Natural killer cell treated with Interleukin-12 subunit alpha and Interleukin-12 subunit beta and Interleukin-15 and Interleukin-18, amount 100 ng/mL, for 72 hours (primary cell): ENCODE results near the gene GAD1. TPM values are rescaled to one million over a fixed set of nuclear protein-coding genes. Genes with fewer than 3 reads are reported as not detected.

Experiments
- ATAC-seq, 2 donors: fragments of 150-1000 bp; cut with Tn5 transposase in 1 of 2; sonication (Bioruptor Pico), chemical (Tn5 transposase) in 1 of 2; 2 replicates each; pipeline ENCODE4 v1.10.0; 2021
- DNase-seq: peaks from one replicate; pipeline ENCODE4 v3.0.0; 2022; ENCODE audit warnings: low spot score
- H3K27ac Mint-ChIP-seq, 2 donors: 1 replicate in 1 of 2; 2 replicates in 1 of 2; pipeline ENCODE4 v1.8.0; 2022; ENCODE audit warnings: mixed read lengths in 2 of 2, mild to moderate bottlenecking in 1 of 2, moderate library complexity in 1 of 2
- H3K27me3 Mint-ChIP-seq, 2 donors: 1 replicate in 1 of 2; 2 replicates in 1 of 2; pipeline ENCODE4 v1.8.0; 2022; ENCODE audit warnings: mixed read lengths in 2 of 2
- H3K36me3 Mint-ChIP-seq: one replicate; pipeline ENCODE4 v1.8.0; 2022; ENCODE audit warnings: mixed read lengths
- H3K4me1 Mint-ChIP-seq, 2 donors: 1 replicate in 1 of 2; 2 replicates in 1 of 2; pipeline ENCODE4 v1.8.0; 2022; ENCODE audit warnings: low read depth in 2 of 2, mixed read lengths in 2 of 2, mild to moderate bottlenecking in 1 of 2
- H3K4me3 Mint-ChIP-seq: one replicate; pipeline ENCODE4 v1.8.0; 2022; ENCODE audit warnings: mixed read lengths
- H3K9me3 Mint-ChIP-seq: 2 replicates; pipeline ENCODE4 v1.8.0; 2022; ENCODE audit warnings: mixed read lengths
- total RNA-seq, 2 donors: library from RNA; stranded (reverse); gene quantifications; one replicate each; pipeline ENCODE4 v1.2.3, GENCODE V29; 2022

Gene GAD1
- total RNA-seq, 2 donors from 2014 or later: 0.76 TPM; not detected in 1

DNA sequence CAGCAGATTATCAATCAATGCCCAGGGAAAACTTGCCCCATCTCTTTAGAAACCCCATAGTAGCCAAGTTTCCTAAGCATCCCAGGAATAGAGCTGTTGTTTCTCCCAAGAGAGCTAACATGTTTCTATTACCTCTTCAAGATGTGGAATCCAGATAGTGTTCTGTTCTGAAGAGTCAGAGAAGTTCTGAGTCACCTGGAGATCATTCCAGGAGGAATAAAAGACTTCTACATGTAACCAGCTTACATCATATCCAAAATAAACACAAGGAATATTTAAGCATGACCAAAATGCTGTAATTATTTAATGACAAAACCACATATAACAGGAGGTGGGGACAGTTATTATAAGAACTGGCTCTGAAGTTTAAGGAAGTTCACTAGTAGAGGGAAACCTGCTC is 61.4 kb downstream of the GAD1 start:
- peaks cover 12 to 14% of the 10 kb centered on the region in 2 donors for H3K4me1 Mint-ChIP-seq
- peak overlapping the region in 1 of 2 donors; percentile 56 for H3K27ac Mint-ChIP-seq
- ATAC-seq: no peak
- no peak overlapping the region for H3K4me3 Mint-ChIP-seq
- H3K27me3 Mint-ChIP-seq: peaks cover 7 to 14% of the 10 kb centered on the region in 2 donors
- no peaks in the 10 kb centered on the region for H3K36me3 Mint-ChIP-seq
- H3K9me3 Mint-ChIP-seq: no peaks in the 10 kb centered on the region
- no peak for DNase-seq

DNA sequence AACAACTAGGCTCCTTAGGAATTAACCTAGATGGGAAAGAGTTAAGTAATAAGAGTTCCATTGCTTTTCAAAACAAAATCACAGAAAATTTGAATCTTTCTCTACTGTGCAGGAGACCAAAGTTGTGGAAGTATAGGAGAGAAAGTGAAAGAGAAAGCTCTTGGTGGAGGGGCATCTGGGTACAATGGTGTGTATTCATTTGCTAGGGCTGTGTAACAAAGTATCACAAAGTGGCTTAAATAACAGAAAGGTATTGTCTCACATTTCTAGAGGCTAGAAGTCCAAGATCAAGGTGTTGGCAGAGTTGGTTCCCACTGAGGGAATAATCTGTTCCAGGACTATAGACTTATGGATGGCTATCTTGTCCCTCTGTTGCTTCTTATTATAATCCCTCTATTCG is 61.8 kb downstream of the GAD1 start:
- peaks cover 8 to 15% of the 10 kb centered on the region in 2 donors for H3K27me3 Mint-ChIP-seq
- no peak overlapping the region for H3K4me3 Mint-ChIP-seq
- H3K36me3 Mint-ChIP-seq: no peaks in the 10 kb centered on the region
- H3K4me1 Mint-ChIP-seq: peaks cover 8 to 10% of the 10 kb centered on the region in 2 donors
- DNase-seq (no peak), ATAC-seq (no peak)
- no peaks in the 10 kb centered on the region for H3K9me3 Mint-ChIP-seq
- peak overlapping the region in 1 of 2 donors; percentile 56 for H3K27ac Mint-ChIP-seq

DNA sequence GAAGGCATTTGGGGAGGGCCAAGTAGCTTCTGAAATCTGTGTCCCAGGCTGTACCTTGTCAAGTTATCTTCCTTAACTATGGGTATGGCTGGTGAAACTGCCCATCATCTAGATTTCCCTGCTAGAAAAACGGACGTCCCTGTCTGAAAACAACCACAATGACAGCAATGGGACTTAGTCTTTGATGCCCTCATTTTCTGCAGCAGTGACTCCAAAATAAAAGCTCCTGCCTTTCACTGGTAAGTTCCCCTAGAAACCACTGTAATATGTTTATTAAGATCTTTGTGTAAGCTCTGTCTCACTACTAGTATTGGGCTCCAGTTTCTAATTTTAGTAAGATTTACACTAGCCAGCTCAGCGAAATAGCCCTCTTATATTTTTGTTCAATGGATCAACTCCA is 65.2 kb downstream of the GAD1 start:
- H3K4me3 Mint-ChIP-seq: no peak overlapping the region
- ATAC-seq: no peak
- no peak overlapping the region for H3K27ac Mint-ChIP-seq
- DNase-seq: no peak
- H3K4me1 Mint-ChIP-seq: peaks cover 8 to 9% of the 10 kb centered on the region in 2 donors
- H3K36me3 Mint-ChIP-seq: no peaks in the 10 kb centered on the region
- H3K9me3 Mint-ChIP-seq: no peaks in the 10 kb centered on the region
- peaks cover 17 to 40% of the 10 kb centered on the region in 2 donors for H3K27me3 Mint-ChIP-seq

DNA sequence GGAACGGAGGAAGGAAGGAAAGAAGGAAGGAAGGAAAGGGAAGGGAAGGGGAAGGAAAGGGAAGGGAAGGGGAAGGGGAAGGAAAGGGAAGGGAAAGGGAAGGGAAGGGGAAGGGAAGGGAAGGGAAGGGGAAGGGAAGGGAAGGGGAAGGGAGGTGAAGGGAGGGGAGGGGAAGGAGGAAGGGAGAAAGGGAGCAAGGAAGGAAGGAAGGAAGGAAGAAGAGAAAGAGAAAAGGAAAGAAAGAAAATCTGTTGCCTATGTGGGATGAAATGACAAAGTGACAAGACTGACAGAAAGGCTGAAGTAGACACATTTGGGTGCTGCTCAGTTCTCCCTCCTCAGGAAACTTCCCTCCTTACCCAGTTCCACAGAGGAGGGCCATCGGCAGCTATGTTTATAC is 66.1 kb downstream of the GAD1 start:
- no peaks in the 10 kb centered on the region for H3K36me3 Mint-ChIP-seq
- H3K9me3 Mint-ChIP-seq: no peaks in the 10 kb centered on the region
- peaks cover 8 to 9% of the 10 kb centered on the region in 2 donors for H3K4me1 Mint-ChIP-seq
- no peak overlapping the region for H3K27ac Mint-ChIP-seq
- H3K27me3 Mint-ChIP-seq: peaks cover 17 to 40% of the 10 kb centered on the region in 2 donors
- no peak for ATAC-seq
- no peak for DNase-seq
- no peak overlapping the region for H3K4me3 Mint-ChIP-seq

DNA sequence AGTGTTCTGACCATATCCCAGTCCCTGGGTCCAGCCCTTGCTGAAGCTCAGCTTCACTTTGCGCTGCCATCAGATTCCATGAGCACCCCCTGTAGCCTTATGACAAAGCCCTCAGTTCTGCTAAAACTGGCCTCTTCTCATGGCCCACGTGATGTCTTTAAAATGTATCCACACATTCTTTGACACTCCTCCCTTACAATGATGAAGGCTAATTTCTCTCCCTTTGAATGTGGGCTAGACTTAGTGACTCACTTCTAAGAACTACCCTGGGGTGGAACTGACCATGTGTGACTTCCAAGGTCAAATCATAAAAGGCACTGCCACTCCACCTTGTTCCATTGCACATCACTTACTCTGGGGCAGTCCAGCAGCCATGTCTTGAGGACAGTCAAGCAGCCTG is 67.0 kb downstream of the GAD1 start:
- no peaks in the 10 kb centered on the region for H3K36me3 Mint-ChIP-seq
- peaks cover under 1 to 1% of the 10 kb centered on the region in 2 donors for H3K4me1 Mint-ChIP-seq
- no peak overlapping the region for H3K27ac Mint-ChIP-seq
- ATAC-seq (no peak), DNase-seq (no peak)
- H3K4me3 Mint-ChIP-seq: no peak overlapping the region
- no peaks in the 10 kb centered on the region for H3K9me3 Mint-ChIP-seq
- H3K27me3 Mint-ChIP-seq: peaks cover 17 to 40% of the 10 kb centered on the region in 2 donors

DNA sequence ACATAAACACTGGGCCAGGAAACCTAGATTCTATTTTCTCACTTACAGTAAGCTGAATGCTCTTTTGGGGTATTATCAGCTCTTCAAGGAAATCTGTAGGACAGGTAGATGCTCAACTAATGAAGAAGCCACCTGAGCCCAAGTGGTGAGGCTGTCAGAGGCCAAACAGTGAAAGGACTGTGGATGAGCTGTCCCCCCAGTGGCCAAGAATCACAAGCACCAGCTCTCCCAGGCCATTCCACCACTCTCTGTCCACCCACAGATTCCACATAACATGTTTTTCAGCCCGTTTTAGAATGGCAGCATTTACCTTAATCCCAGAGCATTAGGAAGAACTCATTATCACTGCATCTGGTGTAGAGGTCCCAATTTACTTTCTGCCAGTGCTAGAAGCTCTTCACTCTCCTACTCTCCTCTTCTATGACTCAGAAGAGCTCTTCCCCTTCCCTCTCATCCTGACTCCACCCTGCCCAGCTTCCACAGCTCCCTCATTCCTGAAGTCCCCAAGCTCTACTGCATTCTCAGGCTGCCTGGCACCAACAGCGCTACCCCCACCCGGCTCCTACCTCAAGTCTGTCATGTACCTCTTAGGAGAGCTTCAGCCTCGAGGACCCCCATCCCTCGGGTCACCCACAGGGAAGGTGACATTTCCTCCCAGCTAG is 68.6 kb downstream of the GAD1 start:
- ATAC-seq (peak in 1 of 2 donors; percentile 11), DNase-seq (no peak)
- Mint-ChIP-seq H3K9me3 (no peaks in the 10 kb centered on the region), H3K27me3 (peaks cover 18 to 47% of the 10 kb centered on the region in 2 donors), H3K36me3 (no peaks in the 10 kb centered on the region), H3K27ac (no peak overlapping the region), H3K4me1 (no peaks in the 10 kb centered on the region), H3K4me3 (no peak overlapping the region)

DNA sequence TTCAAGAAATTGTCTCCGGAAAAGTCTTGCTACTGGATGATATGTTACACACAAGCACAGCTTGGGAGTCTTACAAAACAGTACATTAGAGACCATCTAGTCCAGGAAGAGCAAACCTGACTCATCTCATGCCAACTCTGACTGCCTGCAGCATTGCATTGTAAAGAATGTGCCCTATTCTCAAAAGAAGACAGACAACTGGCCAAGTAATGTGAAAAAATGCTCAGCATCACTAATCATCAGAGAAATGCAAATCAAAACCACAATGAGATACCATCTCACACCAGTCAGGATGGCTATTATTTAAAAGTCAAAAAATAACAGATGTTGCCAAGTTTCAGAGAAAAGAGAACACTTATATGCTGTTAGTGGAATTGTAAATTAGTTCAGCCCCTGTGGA is 69.7 kb downstream of the GAD1 start:
- Mint-ChIP-seq H3K36me3 (no peaks in the 10 kb centered on the region), H3K27me3 (peaks cover 19 to 46% of the 10 kb centered on the region in 2 donors), H3K4me3 (no peak overlapping the region), H3K27ac (no peak overlapping the region), H3K4me1 (no peaks in the 10 kb centered on the region), H3K9me3 (no peaks in the 10 kb centered on the region)
- DNase-seq (no peak), ATAC-seq (no peak)

DNA sequence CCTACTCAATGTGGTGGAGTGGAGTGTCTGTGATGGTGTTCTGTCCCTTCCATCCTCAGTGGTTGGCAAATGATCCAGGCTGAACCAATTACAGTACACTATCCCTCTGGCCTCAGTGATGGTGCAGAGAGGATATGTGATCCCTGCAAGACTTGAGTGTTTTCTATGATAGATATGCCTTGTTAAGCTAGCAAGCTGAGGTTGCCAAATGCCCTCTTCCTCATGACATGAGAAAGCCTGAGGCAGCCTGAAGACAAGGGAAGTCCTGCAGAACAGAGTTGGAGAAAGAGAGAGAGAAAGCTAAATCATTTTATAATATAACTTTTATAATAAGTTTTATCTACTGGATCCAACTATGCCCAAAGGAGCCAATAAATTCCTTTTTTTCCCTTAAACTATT is 70.8 kb downstream of the GAD1 start:
- Mint-ChIP-seq H3K9me3 (no peaks in the 10 kb centered on the region), H3K36me3 (no peaks in the 10 kb centered on the region), H3K4me3 (no peak overlapping the region), H3K4me1 (no peaks in the 10 kb centered on the region), H3K27me3 (peaks cover 18 to 37% of the 10 kb centered on the region in 2 donors), H3K27ac (no peak overlapping the region)
- ATAC-seq (no peak), DNase-seq (no peak)

DNA sequence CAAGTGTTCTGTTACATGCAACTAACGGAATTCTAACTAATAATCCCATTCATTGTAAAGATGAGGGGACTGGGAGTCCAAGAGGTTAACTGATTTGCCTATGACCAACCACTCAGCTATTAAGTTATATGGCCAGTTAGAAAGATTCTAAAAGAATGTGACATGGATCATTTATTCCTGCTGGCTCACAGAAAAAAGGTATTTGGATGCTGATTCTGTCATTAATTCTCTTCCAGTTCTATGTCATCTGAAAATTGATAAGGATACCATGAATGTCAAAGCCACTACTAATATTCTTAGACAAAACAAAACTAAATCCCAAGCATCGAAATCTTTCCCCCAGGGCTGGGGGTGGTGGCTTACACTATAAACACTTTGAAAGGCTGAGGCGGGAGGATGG is 71.2 kb downstream of the GAD1 start:
- peaks cover 16 to 33% of the 10 kb centered on the region in 2 donors for H3K27me3 Mint-ChIP-seq
- no peak for DNase-seq
- ATAC-seq: no peak
- no peaks in the 10 kb centered on the region for H3K9me3 Mint-ChIP-seq
- no peaks in the 10 kb centered on the region for H3K4me1 Mint-ChIP-seq
- H3K36me3 Mint-ChIP-seq: no peaks in the 10 kb centered on the region
- no peak overlapping the region for H3K4me3 Mint-ChIP-seq
- no peak overlapping the region for H3K27ac Mint-ChIP-seq

DNA sequence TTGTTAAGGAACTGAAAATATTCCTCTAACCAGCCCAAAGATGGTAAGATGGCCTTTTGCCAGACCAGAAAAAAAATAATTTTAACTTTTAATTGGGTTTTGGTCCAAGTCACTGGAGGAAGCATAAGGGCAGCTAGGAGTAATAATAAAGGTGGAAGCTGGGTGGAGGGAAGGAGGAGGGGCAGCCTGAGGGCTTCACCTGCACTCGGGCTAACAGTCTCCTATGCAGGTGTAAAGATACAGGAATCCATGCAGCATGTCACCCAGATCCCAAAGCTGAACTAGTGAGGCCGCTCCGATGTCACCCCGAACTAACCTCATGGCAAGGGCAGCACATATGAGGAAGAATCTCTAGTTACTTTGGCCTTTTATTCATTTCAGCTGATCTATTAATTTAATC is 75.2 kb downstream of the GAD1 start:
- no peaks in the 10 kb centered on the region for H3K4me1 Mint-ChIP-seq
- no peak for ATAC-seq
- no peaks in the 10 kb centered on the region for H3K9me3 Mint-ChIP-seq
- no peak overlapping the region for H3K27ac Mint-ChIP-seq
- H3K36me3 Mint-ChIP-seq: no peaks in the 10 kb centered on the region
- H3K27me3 Mint-ChIP-seq: peaks cover 11 to 14% of the 10 kb centered on the region in 2 donors
- no peak overlapping the region for H3K4me3 Mint-ChIP-seq
- DNase-seq: no peak

DNA sequence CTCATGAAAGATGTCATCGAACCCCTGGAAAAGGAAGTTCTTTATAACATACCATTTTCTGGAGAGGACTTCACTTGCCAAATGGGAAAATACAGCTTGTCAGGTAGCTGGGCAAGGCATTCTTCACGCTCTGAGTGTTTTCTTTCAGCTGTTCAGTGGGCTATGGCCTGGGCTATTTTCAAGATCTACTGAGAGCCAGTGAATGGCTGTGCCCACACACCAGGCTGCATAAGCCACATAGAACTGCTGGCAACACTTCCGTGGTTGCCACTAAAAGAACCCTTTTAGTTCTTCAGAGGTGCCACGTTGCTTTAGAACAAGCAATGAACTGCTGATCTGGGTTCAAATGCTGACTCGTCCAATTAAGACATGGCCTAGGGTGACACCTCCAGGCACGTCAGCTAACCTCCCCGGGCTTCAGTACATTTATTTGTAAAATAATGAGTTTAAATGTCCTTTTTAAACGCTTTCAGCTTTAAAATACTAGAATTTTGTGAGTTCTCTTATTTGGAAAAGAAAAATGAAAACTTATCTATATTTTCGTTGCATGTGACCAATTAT is 75.8 kb downstream of the GAD1 start:
- DNase-seq (no peak), ATAC-seq (no peak)
- Mint-ChIP-seq H3K36me3 (no peaks in the 10 kb centered on the region), H3K27me3 (peaks cover 11 to 18% of the 10 kb centered on the region in 2 donors), H3K27ac (no peak overlapping the region), H3K9me3 (no peaks in the 10 kb centered on the region), H3K4me1 (no peaks in the 10 kb centered on the region), H3K4me3 (no peak overlapping the region)

DNA sequence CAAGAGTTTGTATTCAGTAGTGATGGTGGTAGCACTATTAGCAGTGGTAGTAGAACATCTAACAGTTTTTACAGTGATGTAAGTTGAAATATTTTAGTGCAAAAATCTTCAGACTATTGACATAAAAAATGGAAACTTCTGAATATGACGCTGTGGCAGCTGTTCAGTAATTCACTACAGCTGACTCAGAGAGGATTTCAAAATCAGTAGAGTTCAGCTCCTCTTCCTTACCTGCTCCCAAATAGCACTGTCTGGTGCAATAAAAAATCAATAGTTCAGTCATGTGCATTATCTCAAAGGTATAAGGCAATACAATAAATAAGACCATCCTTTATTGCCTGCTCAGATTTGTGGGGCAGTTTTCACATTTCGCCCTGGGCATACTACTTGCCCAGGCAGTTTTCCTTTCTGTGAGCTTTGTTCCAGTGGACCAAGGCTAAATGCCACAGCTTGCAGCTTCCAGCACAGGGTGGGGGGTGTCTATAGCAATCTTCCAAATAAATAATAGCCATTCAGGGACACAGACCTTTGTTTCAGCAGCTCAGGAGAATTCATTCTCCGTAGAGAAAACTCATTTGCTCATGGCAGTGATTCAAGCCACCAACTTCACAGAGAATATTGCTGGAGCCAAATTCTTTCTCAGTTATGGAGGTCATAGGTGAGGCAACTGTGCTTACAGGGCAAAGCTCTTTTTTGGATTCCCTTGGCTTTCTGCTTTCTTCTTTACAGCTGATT is 78.5 kb downstream of the GAD1 start:
- no peaks in the 10 kb centered on the region for H3K36me3 Mint-ChIP-seq
- peaks cover 13 to 21% of the 10 kb centered on the region in 2 donors for H3K27me3 Mint-ChIP-seq
- no peak overlapping the region for H3K4me3 Mint-ChIP-seq
- no peak for ATAC-seq
- no peak overlapping the region for H3K27ac Mint-ChIP-seq
- no peaks in the 10 kb centered on the region for H3K4me1 Mint-ChIP-seq
- no peaks in the 10 kb centered on the region for H3K9me3 Mint-ChIP-seq
- no peak for DNase-seq

DNA sequence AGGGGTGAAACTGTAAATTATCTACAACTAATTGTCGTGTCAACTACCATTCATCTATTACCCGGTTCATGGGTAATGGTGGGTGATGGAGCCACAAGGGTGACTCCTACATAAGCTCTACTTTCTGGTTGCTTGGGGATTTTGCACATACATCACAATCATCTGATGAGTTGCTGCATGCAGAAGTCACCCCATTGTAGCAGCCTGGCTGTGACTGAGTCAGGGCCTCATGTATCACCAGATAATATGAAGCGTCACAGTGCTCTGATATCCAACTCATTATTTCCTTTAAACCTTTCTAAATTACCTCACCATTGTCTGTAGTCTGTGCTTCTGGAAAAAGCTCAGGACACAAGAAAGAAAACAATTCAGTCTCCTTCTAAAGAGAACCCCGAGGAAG is 79.9 kb downstream of the GAD1 start:
- Mint-ChIP-seq H3K4me3 (no peak overlapping the region), H3K27ac (no peak overlapping the region), H3K36me3 (no peaks in the 10 kb centered on the region), H3K9me3 (no peaks in the 10 kb centered on the region), H3K27me3 (peaks cover 10 to 23% of the 10 kb centered on the region in 2 donors), H3K4me1 (no peaks in the 10 kb centered on the region)
- DNase-seq (no peak), ATAC-seq (no peak)

DNA sequence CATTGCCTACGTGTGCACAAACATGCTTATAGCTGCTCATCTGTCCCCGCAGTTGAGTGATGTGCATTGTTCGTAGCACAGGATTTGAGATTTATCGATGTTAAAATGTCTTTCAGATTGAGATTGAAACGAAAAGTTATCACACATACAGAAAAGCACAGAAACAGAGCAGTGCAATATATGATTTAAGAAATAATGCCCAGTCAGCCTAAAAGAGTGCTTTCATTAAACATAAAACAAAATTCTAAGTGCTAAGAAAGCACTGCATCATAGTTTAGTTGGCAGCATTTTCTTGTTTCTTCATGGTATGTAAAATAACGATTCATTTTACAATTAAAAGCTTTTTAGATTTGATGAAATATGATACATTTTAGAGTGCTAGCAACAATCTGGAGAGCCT is 80.4 kb downstream of the GAD1 start:
- no peak overlapping the region for H3K4me3 Mint-ChIP-seq
- no peaks in the 10 kb centered on the region for H3K4me1 Mint-ChIP-seq
- no peaks in the 10 kb centered on the region for H3K36me3 Mint-ChIP-seq
- H3K27ac Mint-ChIP-seq: no peak overlapping the region
- ATAC-seq (no peak), DNase-seq (no peak)
- peaks cover 10 to 27% of the 10 kb centered on the region in 2 donors for H3K27me3 Mint-ChIP-seq
- H3K9me3 Mint-ChIP-seq: no peaks in the 10 kb centered on the region
